HepG2 (cell line): ENCODE measurements around the gene POP5. TPM values are rescaled to one million over a fixed set of nuclear protein-coding genes. Genes with fewer than 3 reads are reported as not detected.

Source experiments
- FOSL1 ChIP-seq: sonication (generic); formaldehyde crosslinking; IDR thresholded peaks from 2 replicates; pipeline ENCODE4 v1.9.0; 2021; ENCODE audit warnings: missing genetic modification reagents, borderline replicate concordance
- MAFF ChIP-seq: IDR thresholded peaks from 2 replicates; pipeline ENCODE4 v1.6.1; 2011; ENCODE audit warnings: low read depth, low read length, improper control_type of control experiment
- MATR3 ChIP-seq: sonication (generic); formaldehyde crosslinking; IDR thresholded peaks from 2 replicates; pipeline ENCODE4 v1.4.0; 2020; ENCODE audit warnings: missing genetic modification reagents
- MAX ChIP-seq: IDR thresholded peaks from 2 replicates; pipeline ENCODE4 v1.6.1; 2012; ENCODE audit warnings: inconsistent platforms
- NFYC ChIP-seq: IDR thresholded peaks from 2 replicates; pipeline ENCODE4 v1.6.1; 2016; ENCODE audit warnings: missing genetic modification reagents, missing compliant biosample characterization
- NR2F2 ChIP-seq: IDR thresholded peaks from 2 replicates; pipeline ENCODE4 v1.6.1; 2012; ENCODE audit warnings: low read depth, inconsistent platforms, borderline replicate concordance
- PCBP1 ChIP-seq: fragments of 200-400 bp; formaldehyde crosslinking; IDR thresholded peaks from 2 replicates; pipeline ENCODE4 v1.6.1; 2017; ENCODE audit warnings: mild to moderate bottlenecking, low read depth, low read length, borderline replicate concordance
- RARG ChIP-seq: sonication (generic); formaldehyde crosslinking; IDR thresholded peaks from 2 replicates; pipeline ENCODE4 v1.4.0; 2020; ENCODE audit warnings: low read depth, mild to moderate bottlenecking, missing genetic modification reagents
- SMAD3 ChIP-seq: sonication (generic); formaldehyde crosslinking; IDR thresholded peaks from 2 replicates; pipeline ENCODE4 v1.4.0; 2020; ENCODE audit warnings: missing genetic modification reagents
- SRSF9 ChIP-seq: fragments of 200-400 bp; formaldehyde crosslinking; IDR thresholded peaks from 2 replicates; pipeline ENCODE4 v1.6.1; 2018; ENCODE audit warnings: borderline replicate concordance, mild to moderate bottlenecking, low read depth, low read length; ENCODE audit not compliant: insufficient read depth, poor library complexity, severe bottlenecking
- SSRP1 ChIP-seq: IDR thresholded peaks from 2 replicates; pipeline ENCODE4 v1.6.1; 2016; ENCODE audit warnings: control low read depth
- USF2 ChIP-seq, 2 experiments: sonication (generic) in 1 of 2; formaldehyde crosslinking in 1 of 2; IDR thresholded peaks; 2 replicates each; pipeline versions ENCODE4 v1.5.1 to v1.6.1; 2011 to 2020; ENCODE audit warnings: borderline replicate concordance in 1 of 2, low read depth in 1 of 2, low read length in 1 of 2, mild to moderate bottlenecking in 1 of 2, missing genetic modification reagents in 1 of 2, moderate library complexity in 1 of 2
- ZBTB3 ChIP-seq: sonication (generic); formaldehyde crosslinking; IDR thresholded peaks from 2 replicates; pipeline ENCODE4 v1.4.0; 2020; ENCODE audit warnings: low read depth, mild to moderate bottlenecking, moderate library complexity, missing genetic modification reagents, borderline replicate concordance
- ZC3H4 ChIP-seq: sonication (generic); formaldehyde crosslinking; IDR thresholded peaks from 2 replicates; pipeline ENCODE4 v1.4.0; 2020; ENCODE audit warnings: missing genetic modification reagents, borderline replicate concordance
- ZNF296 ChIP-seq: sonication (generic); formaldehyde crosslinking; conservative IDR thresholded peaks from 2 replicates; pipeline ENCODE4 v1.5.0; 2020; ENCODE audit warnings: mild to moderate bottlenecking, missing genetic modification reagents
- ZNF446 ChIP-seq: sonication (generic); formaldehyde crosslinking; IDR thresholded peaks from 2 replicates; pipeline ENCODE4 v1.5.0; 2020; ENCODE audit warnings: mild to moderate bottlenecking, missing genetic modification reagents
- ZNF556 ChIP-seq: sonication (generic); formaldehyde crosslinking; IDR thresholded peaks from 2 replicates; pipeline ENCODE4 v1.4.0; 2020; ENCODE audit warnings: mild to moderate bottlenecking, missing genetic modification reagents, borderline replicate concordance
- ZNF607 ChIP-seq: sonication (generic); formaldehyde crosslinking; IDR thresholded peaks from 2 replicates; pipeline ENCODE4 v1.5.1; 2020; ENCODE audit warnings: missing genetic modification reagents, mild to moderate bottlenecking, borderline replicate concordance
- polyA plus RNA-seq, 8 experiments: library from polyadenylated mRNA; depleted of rRNA in 3 of 8; stranded (reverse) in 7 of 8; unstranded in 1 of 8; fragments of >200 nt; fragmentation: Illumina TruSeq in 4 of 8; extraction: Trizol in 4 of 8; gene quantifications; 2 replicates each; pipeline versions ENCODE4 v1.2.1 to v1.2.3, GENCODE V29; 2011 to 2016; ENCODE audit warnings: low read depth in 4 of 8, missing spikeins in 1 of 8, mixed read lengths in 1 of 8; ENCODE audit not compliant: insufficient read depth in 1 of 8
- total RNA-seq, 5 experiments: library from RNA; depleted of rRNA; stranded (reverse); fragments of >200 nt; fragmentation: Illumina TruSeq; extraction: Trizol; gene quantifications; 2 replicates each; pipeline ENCODE4 v1.2.3, GENCODE V29; 2016; ENCODE audit warnings: low read depth in 1 of 5
- TF ChIP-seq, protein P1 (sequence below): sonication (generic); formaldehyde crosslinking; IDR thresholded peaks from 2 replicates; pipeline ENCODE4 v1.4.0; 2020; ENCODE audit warnings: mild to moderate bottlenecking, missing genetic modification reagents
- TF ChIP-seq, protein P2 (sequence below): sonication (generic); formaldehyde crosslinking; IDR thresholded peaks from 2 replicates; pipeline ENCODE4 v1.4.0; 2020; ENCODE audit warnings: mild to moderate bottlenecking, missing genetic modification reagents
- TF ChIP-seq, protein P3 (sequence below): sonication (generic); formaldehyde crosslinking; IDR thresholded peaks from 2 replicates; pipeline ENCODE4 v1.4.0; 2020; ENCODE audit warnings: mild to moderate bottlenecking, missing genetic modification reagents

Gene POP5
- total and polyA plus RNA-seq, 2 of the 13 experiments (the other 11 are each of a cell fraction or from before 2014, with no cell fraction given): 45.6 to 61.3 TPM

DNA sequence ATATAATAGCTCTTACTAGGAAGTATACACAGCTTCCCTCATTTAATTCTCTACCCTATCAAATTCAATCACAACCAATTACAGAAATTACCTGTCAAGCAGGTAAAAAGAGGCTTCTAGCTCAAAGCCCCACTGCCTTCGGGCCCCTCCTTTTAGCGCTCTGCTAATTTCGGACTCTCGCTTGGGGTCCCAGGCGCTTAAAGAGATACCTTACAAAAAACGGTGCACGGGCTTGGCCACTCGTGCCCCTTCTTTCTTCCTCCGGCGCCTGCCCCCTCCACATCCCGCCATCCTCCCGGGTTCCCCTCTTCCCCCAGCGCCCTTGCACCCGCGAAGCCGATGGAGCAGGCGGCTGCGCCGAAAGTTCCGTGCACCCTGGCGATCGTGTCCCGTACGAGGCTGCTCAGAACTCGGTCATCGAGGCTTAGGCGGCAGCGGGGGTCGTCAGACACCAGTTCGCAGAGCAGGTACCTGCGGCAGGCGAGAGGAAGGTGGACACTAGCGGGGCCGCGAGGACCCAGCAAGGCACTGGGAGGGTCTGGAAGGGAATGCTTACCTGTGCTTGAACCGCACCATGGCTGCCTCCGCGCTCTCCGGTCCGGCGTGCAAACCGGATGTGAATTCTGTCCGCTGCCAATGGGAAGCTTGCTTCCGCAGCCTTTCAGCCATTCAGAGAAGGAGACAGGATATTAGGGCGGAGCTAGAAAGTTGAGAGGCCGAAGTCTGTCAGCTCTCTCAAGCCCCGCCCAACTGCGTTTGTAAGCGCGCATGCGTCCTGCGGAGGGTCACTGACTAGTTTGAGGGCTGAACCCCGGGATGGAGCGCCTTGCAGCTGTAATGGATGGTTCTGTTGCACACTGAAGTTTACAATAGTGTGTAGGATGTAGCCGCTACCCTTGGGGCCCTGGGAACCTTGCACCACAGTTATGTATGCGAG is at the start of gene POP5 (continued):
- no peak for TF ChIP-seq FOSL1 (CRISPR knock-in tag)
- TF ChIP-seq NR2F2: 0 out of 2 replicates have a peak, but pooled peaks have one; percentile 6
- no peak for TF ChIP-seq ZNF607 (CRISPR knock-in tag)
- no peak for TF ChIP-seq RARG (CRISPR knock-in tag)
- TF ChIP-seq SMAD3: no peak
- TF ChIP-seq PCBP1: 0 out of 2 replicates have a peak, but pooled peaks have one; percentile 65
- TF ChIP-seq MAFF: no peak
- TF ChIP-seq, protein P1, sequence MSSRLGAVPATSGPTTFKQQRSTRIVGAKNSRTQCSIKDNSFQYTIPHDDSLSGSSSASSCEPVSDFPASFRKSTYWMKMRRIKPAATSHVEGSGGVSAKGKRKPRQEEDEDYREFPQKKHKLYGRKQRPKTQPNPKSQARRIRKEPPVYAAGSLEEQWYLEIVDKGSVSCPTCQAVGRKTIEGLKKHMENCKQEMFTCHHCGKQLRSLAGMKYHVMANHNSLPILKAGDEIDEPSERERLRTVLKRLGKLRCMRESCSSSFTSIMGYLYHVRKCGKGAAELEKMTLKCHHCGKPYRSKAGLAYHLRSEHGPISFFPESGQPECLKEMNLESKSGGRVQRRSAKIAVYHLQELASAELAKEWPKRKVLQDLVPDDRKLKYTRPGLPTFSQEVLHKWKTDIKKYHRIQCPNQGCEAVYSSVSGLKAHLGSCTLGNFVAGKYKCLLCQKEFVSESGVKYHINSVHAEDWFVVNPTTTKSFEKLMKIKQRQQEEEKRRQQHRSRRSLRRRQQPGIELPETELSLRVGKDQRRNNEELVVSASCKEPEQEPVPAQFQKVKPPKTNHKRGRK (CRISPR knock-in tag): no peak
- TF ChIP-seq SRSF9: no peak
- no peak for TF ChIP-seq MATR3 (CRISPR knock-in tag)
- TF ChIP-seq ZNF446: no peak
- no peak; the same call in 1 of the 2 replicates for TF ChIP-seq ZNF556
- peak; percentile 94 for TF ChIP-seq NFYC
- TF ChIP-seq, protein P2, sequence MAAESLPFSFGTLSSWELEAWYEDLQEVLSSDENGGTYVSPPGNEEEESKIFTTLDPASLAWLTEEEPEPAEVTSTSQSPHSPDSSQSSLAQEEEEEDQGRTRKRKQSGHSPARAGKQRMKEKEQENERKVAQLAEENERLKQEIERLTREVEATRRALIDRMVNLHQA (CRISPR knock-in tag): no peak
- peak; percentile 50; the same call in 1 of the 2 replicates for TF ChIP-seq ZC3H4
- TF ChIP-seq ZNF296 (CRISPR knock-in tag): no peak
- TF ChIP-seq ZBTB3: no peak
- no peak for TF ChIP-seq USF2 (IDR thresholded peaks at IDR 0.05; ENCODE audit: low read depth, low read length)
- no peak for TF ChIP-seq USF2 (CRISPR knock-in tag; IDR thresholded peaks at IDR 0.05; ENCODE audit: borderline replicate concordance)
- no peak for TF ChIP-seq SSRP1 (CRISPR knock-in tag)
- TF ChIP-seq, protein P3, sequence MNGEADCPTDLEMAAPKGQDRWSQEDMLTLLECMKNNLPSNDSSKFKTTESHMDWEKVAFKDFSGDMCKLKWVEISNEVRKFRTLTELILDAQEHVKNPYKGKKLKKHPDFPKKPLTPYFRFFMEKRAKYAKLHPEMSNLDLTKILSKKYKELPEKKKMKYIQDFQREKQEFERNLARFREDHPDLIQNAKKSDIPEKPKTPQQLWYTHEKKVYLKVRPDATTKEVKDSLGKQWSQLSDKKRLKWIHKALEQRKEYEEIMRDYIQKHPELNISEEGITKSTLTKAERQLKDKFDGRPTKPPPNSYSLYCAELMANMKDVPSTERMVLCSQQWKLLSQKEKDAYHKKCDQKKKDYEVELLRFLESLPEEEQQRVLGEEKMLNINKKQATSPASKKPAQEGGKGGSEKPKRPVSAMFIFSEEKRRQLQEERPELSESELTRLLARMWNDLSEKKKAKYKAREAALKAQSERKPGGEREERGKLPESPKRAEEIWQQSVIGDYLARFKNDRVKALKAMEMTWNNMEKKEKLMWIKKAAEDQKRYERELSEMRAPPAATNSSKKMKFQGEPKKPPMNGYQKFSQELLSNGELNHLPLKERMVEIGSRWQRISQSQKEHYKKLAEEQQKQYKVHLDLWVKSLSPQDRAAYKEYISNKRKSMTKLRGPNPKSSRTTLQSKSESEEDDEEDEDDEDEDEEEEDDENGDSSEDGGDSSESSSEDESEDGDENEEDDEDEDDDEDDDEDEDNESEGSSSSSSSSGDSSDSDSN (CRISPR knock-in tag): peak; percentile 75
- peak; percentile 76 for TF ChIP-seq MAX
